HCT116 (cell line): Measurements from ENCODE around the gene INPP5D. TPM values are rescaled to one million over a fixed set of nuclear protein-coding genes. Genes with fewer than 3 reads are reported as not detected.

Source experiments
- ATAC-seq: fragments of 200-7000 bp; cut with Tn5 transposase; 2 replicates; pipeline ENCODE4 v1.9.1; 2020; ENCODE audit warnings: mild to moderate bottlenecking, moderate library complexity
- BruUV-seq: library from RNA; stranded (reverse); fragments of 400-500 nt; replicated peaks from 2 replicates; lab custom pipeline; 2021; lab: Mats Ljungman, UMichigan
- CTCF ChIA-PET: fragments of 300-600 bp; sonication (Branson Sonifier 250); formaldehyde crosslinking; loops from one replicate; lab custom pipeline; 2021; ENCODE audit warnings: antibody characterized with exemption; lab: Charles Lee
- POLR2A ChIA-PET: fragments of 300-600, 350-600 bp; sonication (Branson Sonifier 250); formaldehyde crosslinking; loops from one replicate; lab custom pipeline; 2021; ENCODE audit warnings: antibody characterized with exemption; lab: Charles Lee
- RAD21 ChIA-PET, 2 experiments: fragments of 300-600 bp; sonication (Branson Sonifier 250); formaldehyde crosslinking; loops; one replicate each; lab custom pipeline; 2023; ENCODE audit warnings: low total read pairs in 2 of 2; ENCODE audit not compliant: uncharacterized antibody in 2 of 2, unreplicated experiment in 2 of 2, low non-redundant PET in 1 of 2; lab: Charles Lee
- DNase-seq: peaks from one replicate; pipeline ENCODE4 v3.0.0-alpha.2; 2010; ENCODE audit warnings: low read depth, low spot score
- H2AFZ ChIP-seq: fragments of 200-600 bp; shearing (Covaris generic), sonication (generic); 2 replicates; pipeline ENCODE4 v1.6.1; 2017; ENCODE audit warnings: low read depth, mixed run types, mixed read lengths, antibody characterized with exemption, low read length; ENCODE audit not compliant: poor library complexity, severe bottlenecking
- H3K27ac ChIP-seq: 2 replicates; pipeline ENCODE4 v1.5.1; 2012; ENCODE audit warnings: low read depth, low read length
- H3K27me3 ChIP-seq: fragments of 200-600 bp; sonication (generic); 2 replicates; pipeline ENCODE4 v1.6.1; 2016; ENCODE audit warnings: mixed run types, low read length, mixed read lengths; ENCODE audit not compliant: insufficient read depth
- H3K36me3 ChIP-seq, 2 experiments: fragments of 200-500 bp in 1 of 2; fragments of 200-600 bp in 1 of 2; sonication (Bioruptor generic) in 1 of 2; sonication (generic) in 1 of 2; 2 replicates each; pipeline versions ENCODE4 v1.5.1 to v1.6.1; 2014 to 2016; ENCODE audit warnings: low read length in 2 of 2, inconsistent platforms in 1 of 2, mixed read lengths in 1 of 2, mixed run types in 1 of 2; ENCODE audit not compliant: insufficient read depth in 2 of 2, control insufficient read depth in 1 of 2
- H3K4me1 ChIP-seq, 2 experiments: fragments of 200-600 bp in 1 of 2; sonication (generic) in 1 of 2; 2 replicates each; pipeline versions ENCODE4 v1.5.1 to v1.6.1; 2012 to 2017; ENCODE audit warnings: low read length in 2 of 2, inconsistent platforms in 1 of 2, mild to moderate bottlenecking in 1 of 2, mixed read lengths in 1 of 2, mixed run types in 1 of 2, moderate library complexity in 1 of 2; ENCODE audit not compliant: insufficient read depth in 2 of 2, control insufficient read depth in 1 of 2
- H3K4me2 ChIP-seq: fragments of 200-600 bp; sonication (generic); 2 replicates; pipeline ENCODE4 v1.6.1; 2017; ENCODE audit warnings: mixed run types, low read length, mixed read lengths
- H3K4me3 ChIP-seq, 2 experiments: fragments of 200-600 bp in 1 of 2; sonication (generic) in 1 of 2; replicated peaks in 1 of 2; 2 replicates each; pipeline ENCODE4 v1.5.1; 2011 to 2016; ENCODE audit warnings: low read length in 2 of 2, control low read depth in 1 of 2, low read depth in 1 of 2, mild to moderate bottlenecking in 1 of 2, mixed read lengths in 1 of 2, mixed run types in 1 of 2
- H3K79me2 ChIP-seq: fragments of 200-600 bp; sonication (generic); 2 replicates; pipeline ENCODE4 v1.6.1; 2017; ENCODE audit warnings: mild to moderate bottlenecking, mixed run types, low read length, moderate library complexity, mixed read lengths; ENCODE audit not compliant: insufficient read depth
- H3K9ac ChIP-seq: fragments of 200-600 bp; sonication (generic); 2 replicates; pipeline ENCODE4 v1.6.1; 2016; ENCODE audit warnings: low read length, mixed read lengths
- H3K9me2 ChIP-seq: fragments of 200-600 bp; sonication (generic), shearing (Covaris generic); 2 replicates; pipeline ENCODE4 v1.6.1; 2017; ENCODE audit warnings: mixed run types, mild to moderate bottlenecking, moderate library complexity; ENCODE audit not compliant: insufficient read depth
- H3K9me3 ChIP-seq, 2 experiments: fragments of 200-500 bp in 1 of 2; fragments of 200-600 bp in 1 of 2; sonication (Bioruptor generic) in 1 of 2; sonication (generic) in 1 of 2; 2 replicates each; pipeline ENCODE4 v1.6.1; 2014 to 2017; ENCODE audit warnings: low read length in 2 of 2, mixed read lengths in 2 of 2, inconsistent platforms in 1 of 2, low read depth in 1 of 2, mild to moderate bottlenecking in 1 of 2, mixed run types in 1 of 2, moderate library complexity in 1 of 2; ENCODE audit not compliant: control insufficient read depth in 1 of 2, insufficient read depth in 1 of 2
- H4K20me1 ChIP-seq: fragments of 200-600 bp; sonication (generic), shearing (Covaris generic); 2 replicates; pipeline ENCODE4 v1.6.1; 2017; ENCODE audit warnings: mixed run types, mild to moderate bottlenecking, moderate library complexity; ENCODE audit not compliant: insufficient read depth
- ATF3 ChIP-seq: IDR thresholded peaks from 2 replicates; pipeline ENCODE4 v1.6.1; 2012
- CBX3 ChIP-seq: IDR thresholded peaks from 2 replicates; pipeline ENCODE4 v1.6.1; 2012; ENCODE audit warnings: low read depth
- CEBPB ChIP-seq: IDR thresholded peaks from 2 replicates; pipeline ENCODE4 v1.6.1; 2012; ENCODE audit warnings: low read depth
- CTCF ChIP-seq, 3 experiments: fragments of 200-600 bp in 1 of 3; sonication (generic) in 1 of 3; IDR thresholded peaks in 2 of 3; conservative IDR thresholded peaks in 1 of 3; 2 replicates each; pipeline ENCODE4 v1.5.1; 2012 to 2017; ENCODE audit warnings: low read depth in 2 of 3, low read length in 2 of 3, antibody characterized with exemption in 1 of 3, borderline replicate concordance in 1 of 3, control low read depth in 1 of 3, mild to moderate bottlenecking in 1 of 3, mixed read lengths in 1 of 3, mixed run types in 1 of 3, moderate library complexity in 1 of 3; ENCODE audit not compliant: insufficient read depth in 1 of 3
- EGR1 ChIP-seq: IDR thresholded peaks from 2 replicates; pipeline ENCODE4 v1.6.1; 2012; ENCODE audit warnings: low read depth
- ELF1 ChIP-seq: IDR thresholded peaks from 2 replicates; pipeline ENCODE4 v1.6.1; 2012; ENCODE audit warnings: low read depth, borderline replicate concordance
- EZH2 ChIP-seq: fragments of 200-600 bp; sonication (generic); IDR thresholded peaks from 2 replicates; pipeline ENCODE4 v1.6.1; 2017; ENCODE audit warnings: antibody characterized with exemption, mixed run types
- EZH2phosphoT487 ChIP-seq: fragments of 200-600 bp; IDR thresholded peaks from 2 replicates; pipeline ENCODE4 v1.6.1; 2018; ENCODE audit warnings: antibody characterized with exemption, borderline replicate concordance
- FOSL1 ChIP-seq: IDR thresholded peaks from 2 replicates; pipeline ENCODE4 v1.6.1; 2012; ENCODE audit warnings: low read depth
- MAX ChIP-seq: IDR thresholded peaks from 2 replicates; pipeline ENCODE4 v1.6.1; 2012
- POLR2A ChIP-seq: IDR thresholded peaks from 2 replicates; pipeline ENCODE4 v1.7.0; 2011; ENCODE audit warnings: borderline replicate concordance; ENCODE audit not compliant: insufficient read depth, insufficient read length; ENCODE audit errors: extremely low read depth
- POLR2AphosphoS5 ChIP-seq: IDR thresholded peaks from 2 replicates; pipeline ENCODE4 v1.6.1; 2011; ENCODE audit warnings: mild to moderate bottlenecking, low read depth, low read length, moderate library complexity
- RAD21 ChIP-seq: IDR thresholded peaks from 2 replicates; pipeline ENCODE4 v1.6.1; 2012; ENCODE audit warnings: low read depth, mild to moderate bottlenecking
- REST ChIP-seq: IDR thresholded peaks from 2 replicates; pipeline ENCODE4 v1.6.1; 2012; ENCODE audit warnings: low read depth
- SP1 ChIP-seq: IDR thresholded peaks from 2 replicates; pipeline ENCODE4 v1.6.1; 2012; ENCODE audit warnings: low read depth
- SRF ChIP-seq: IDR thresholded peaks from 2 replicates; pipeline ENCODE4 v1.6.1; 2012; ENCODE audit warnings: low read depth
- TCF7L2 ChIP-seq: IDR thresholded peaks from 2 replicates; pipeline ENCODE4 v1.7.0; 2011; ENCODE audit warnings: borderline replicate concordance, inconsistent platforms; ENCODE audit not compliant: insufficient read depth, insufficient read length; ENCODE audit errors: extremely low read depth
- ZBTB33 ChIP-seq: IDR thresholded peaks from 2 replicates; pipeline ENCODE4 v1.6.1; 2011; ENCODE audit warnings: mild to moderate bottlenecking, low read length, moderate library complexity; ENCODE audit not compliant: insufficient replicate concordance; ENCODE audit errors: extremely low read depth
- ZFX ChIP-seq: fragments of 450-650 bp; IDR thresholded peaks from 2 replicates; pipeline ENCODE4 v1.6.1; 2017
- ZNF274 ChIP-seq: fragments of 200-500 bp; sonication (Bioruptor generic); IDR thresholded peaks from 2 replicates; pipeline ENCODE4 v1.6.1; 2014; ENCODE audit warnings: mild to moderate bottlenecking, low read depth, low read length, inconsistent platforms
- intact Hi-C: fragments of 100-400 bp; cut with micrococcal nuclease; formaldehyde crosslinking; loops from 2 replicates; pipeline ENCODE4 v1.10.0; 2022
- total RNA-seq: library from RNA; stranded (reverse); gene quantifications from one replicate; pipeline ENCODE4 v1.2.1, GENCODE V29; 2021; ENCODE audit not compliant: unreplicated experiment

INPP5D gene
- total RNA-seq, 1 experiment from 2014 or later = 1.8 TPM

- RAD21 ChIA-PET = no interaction called here
- no peak for DNase-seq
- no peak for ATAC-seq
- Histone ChIP-seq H3K79me2 (no peaks in the 10 kb centered on the region), H3K9ac (no peak overlapping the region), H3K27ac (no peak overlapping the region), H3K4me2 (no peak overlapping the region), H3K36me3 (no peaks in the 10 kb centered on the region), H3K27me3 (no peaks in the 10 kb centered on the region), H3K4me3 (no peak overlapping the region), H2AFZ (no peak overlapping the region), H3K9me3 (no peaks in the 10 kb centered on the region), H4K20me1 (no peaks in the 10 kb centered on the region), H3K4me1 (no peaks in the 10 kb centered on the region), H3K9me2 (no peaks in the 10 kb centered on the region)
- no peak for TF ChIP-seq TCF7L2
- no peak for TF ChIP-seq MAX
- no peak for TF ChIP-seq POLR2A
- TF ChIP-seq ZBTB33 = no peak
- TF ChIP-seq ATF3 = no peak
- no peak for TF ChIP-seq CBX3
- no peak for TF ChIP-seq ZNF274
- TF ChIP-seq REST = no peak
- no peak for TF ChIP-seq EZH2
- TF ChIP-seq CEBPB = no peak
- TF ChIP-seq ELF1 = no peak
- no peak for TF ChIP-seq ZFX
- no peak for TF ChIP-seq POLR2AphosphoS5
- TF ChIP-seq SP1 = no peak
- TF ChIP-seq CTCF (IDR thresholded peaks at IDR 0.05 in 2 of 3, conservative IDR thresholded peaks at IDR 0.05 in 1 of 3; ENCODE audit: borderline replicate concordance in 1 of 3, insufficient read depth in 1 of 3, low read depth in 2 of 3, low read length in 2 of 3) = no peak
- no peak for TF ChIP-seq FOSL1
- no peak for TF ChIP-seq EGR1
- TF ChIP-seq EZH2phosphoT487 = no peak
- TF ChIP-seq RAD21 = no peak
- TF ChIP-seq SRF = no peak
- CTCF ChIA-PET = no interaction called here
- intact Hi-C loops = no loop called here
- no TSS peak for BruUV-seq
- POLR2A ChIA-PET = no interaction called here
Observed at GRCh38 chr2:233234996-233235395, 174.9 kb downstream of the INPP5D start.
